ENCODE results near the gene FAM180A. TPM values are rescaled to one million over a fixed set of nuclear protein-coding genes. Genes with fewer than 3 reads are reported as not detected.
"Not testable (repeated sequence)": the region's sequence is repeated elsewhere in the genome, so short reads cannot be mapped to it uniquely, and the experiment has no call there.

The FAM180A gene
- total RNA-seq, 1 experiment from 2014 or later = not detected

GRCh38 chr7:135742371-135742770 lies 6.2 kb downstream of the FAM180A start:
- in situ Hi-C loops (cut with HindIII; ENCODE audit: low pct_unique_long_range_greater_than_20kb, low sequenced_read_pairs) = no loop called here
- Histone ChIP-seq H3K4me3 (ENCODE audit: low read depth in 2 of 2, low read length in 2 of 2) (no peak overlapping the region), H3K27me3 (ENCODE audit: control insufficient read depth, insufficient read depth, low read length) (no peaks in the 10 kb centered on the region), H3K4me1 (ENCODE audit: control insufficient read depth, insufficient read depth, low read length) (peaks cover 4% of the 10 kb centered on the region; the same call in 1 of the 2 replicates), H3K27ac (ENCODE audit: low read length) (no peak overlapping the region), H3K36me3 (ENCODE audit: control insufficient read depth, insufficient read depth, low read length) (no peaks in the 10 kb centered on the region), H3K9me3 (ENCODE audit: control insufficient read depth, insufficient read depth, low read depth, low read length) (no peaks in the 10 kb centered on the region)
- BruUV-seq (replicated peaks) = no TSS peak
- ATAC-seq (no peak), DNase-seq (ENCODE audit: low read depth, low spot score) (no peak)
- CTCF ChIA-PET = no interaction called here
- POLR2A ChIA-PET = no interaction called here
- TF ChIP-seq SIN3A (IDR thresholded peaks at IDR 0.05; ENCODE audit: borderline replicate concordance, insufficient read depth, low read depth, low read length) (no peak), TCF7L2 (IDR thresholded peaks at IDR 0.05; ENCODE audit: low read depth, low read length) (no peak), REST (IDR thresholded peaks at IDR 0.05; ENCODE audit: insufficient read depth in 1 of 2, low read depth in 2 of 2, low read length in 1 of 2) (no peak), POLR2AphosphoS5 (IDR thresholded peaks at IDR 0.05; ENCODE audit: low read depth, low read length) (no peak), CTCF (IDR thresholded peaks at IDR 0.05) (no peak)
- intact Hi-C loops (cut with micrococcal nuclease; ENCODE audit: unreplicated experiment) = no loop called here

- BruUV-seq (replicated peaks) = no TSS peak
- DNase-seq (ENCODE audit: low read depth, low spot score) = no peak
- Histone ChIP-seq H3K27ac (ENCODE audit: low read length) (no peak overlapping the region), H3K4me1 (ENCODE audit: control insufficient read depth, insufficient read depth, low read length) (peaks cover 4% of the 10 kb centered on the region; the same call in 1 of the 2 replicates), H3K9me3 (ENCODE audit: control insufficient read depth, insufficient read depth, low read depth, low read length) (no peaks in the 10 kb centered on the region), H3K4me3 (ENCODE audit: low read depth in 2 of 2, low read length in 2 of 2) (no peak overlapping the region), H3K27me3 (ENCODE audit: control insufficient read depth, insufficient read depth, low read length) (no peaks in the 10 kb centered on the region), H3K36me3 (ENCODE audit: control insufficient read depth, insufficient read depth, low read length) (no peaks in the 10 kb centered on the region)
- intact Hi-C loops (cut with micrococcal nuclease; ENCODE audit: unreplicated experiment) (no loop called here), in situ Hi-C loops (cut with HindIII; ENCODE audit: low pct_unique_long_range_greater_than_20kb, low sequenced_read_pairs) (no loop called here)
- ATAC-seq = no peak
- ChIA-PET CTCF (no interaction called here), POLR2A (no interaction called here)
- TF ChIP-seq POLR2AphosphoS5 (IDR thresholded peaks at IDR 0.05; ENCODE audit: low read depth, low read length) (no peak), TCF7L2 (IDR thresholded peaks at IDR 0.05; ENCODE audit: low read depth, low read length) (no peak)
Observed at GRCh38 chr7:135741905-135742304, 6.7 kb downstream of the FAM180A start.

GRCh38 chr7:135740889-135741288 lies 7.7 kb downstream of the FAM180A start:
- H3K4me3 ChIP-seq (ENCODE audit: low read depth in 2 of 2, low read length in 2 of 2) = no peak overlapping the region
- intact Hi-C loops (cut with micrococcal nuclease; ENCODE audit: unreplicated experiment) (no loop called here), in situ Hi-C loops (cut with HindIII; ENCODE audit: low pct_unique_long_range_greater_than_20kb, low sequenced_read_pairs) (no loop called here)
- no peaks in the 10 kb centered on the region for H3K36me3 ChIP-seq (ENCODE audit: control insufficient read depth, insufficient read depth, low read length)
- ChIA-PET CTCF (no interaction called here), POLR2A (no interaction called here)
- TF ChIP-seq SIN3A (IDR thresholded peaks at IDR 0.05; ENCODE audit: borderline replicate concordance, insufficient read depth, low read depth, low read length) (no peak), CTCF (IDR thresholded peaks at IDR 0.05) (no peak)
- no peaks in the 10 kb centered on the region for H3K9me3 ChIP-seq (ENCODE audit: control insufficient read depth, insufficient read depth, low read depth, low read length)
- H3K4me1 ChIP-seq (ENCODE audit: control insufficient read depth, insufficient read depth, low read length) = peaks cover 4% of the 10 kb centered on the region; the same call in 1 of the 2 replicates
- BruUV-seq (replicated peaks) = no TSS peak
- no peak overlapping the region for H3K27ac ChIP-seq (ENCODE audit: low read length)
- DNase-seq (ENCODE audit: low read depth, low spot score) (no peak), ATAC-seq (no peak)
- H3K27me3 ChIP-seq (ENCODE audit: control insufficient read depth, insufficient read depth, low read length) = no peaks in the 10 kb centered on the region

- H3K36me3 ChIP-seq (ENCODE audit: control insufficient read depth, insufficient read depth, low read length); ATAC-seq; in situ Hi-C loops (cut with HindIII; ENCODE audit: low pct_unique_long_range_greater_than_20kb, low sequenced_read_pairs); H3K27ac ChIP-seq (ENCODE audit: low read length); BruUV-seq (replicated peaks); H3K27me3 ChIP-seq (ENCODE audit: control insufficient read depth, insufficient read depth, low read length); H3K9me3 ChIP-seq (ENCODE audit: control insufficient read depth, insufficient read depth, low read depth, low read length); H3K4me1 ChIP-seq (ENCODE audit: control insufficient read depth, insufficient read depth, low read length); DNase-seq (ENCODE audit: low read depth, low spot score); intact Hi-C loops (cut with micrococcal nuclease; ENCODE audit: unreplicated experiment); H3K4me3 ChIP-seq (ENCODE audit: low read depth in 2 of 2, low read length in 2 of 2); POLR2A ChIA-PET: not testable (repeated sequence)
- CTCF ChIA-PET = interaction anchor here (0.6 to 0.7 kb wide), 2 partner anchors 17 to 33 kb away, joined by 6 read pairs; no protein-coding TSS in a partner anchor
Observed at GRCh38 chr7:135737306-135737647, 11.3 kb downstream of the FAM180A start.

All from Panc1 (cell line).